HepG2 (cell line): ENCODE data around the gene DHTKD1.

Experiments
- KAT7 ChIP-seq: IDR thresholded peaks from 2 replicates; pipeline ENCODE4 v1.6.1; 2018; ENCODE audit warnings: borderline replicate concordance, missing compliant biosample characterization
- MED1 ChIP-seq: sonication (generic); formaldehyde crosslinking; IDR thresholded peaks from 2 replicates; pipeline ENCODE4 v1.4.0; 2020; ENCODE audit warnings: missing genetic modification reagents
- NAIF1 ChIP-seq: sonication (generic); formaldehyde crosslinking; IDR thresholded peaks from 2 replicates; pipeline ENCODE4 v1.5.0; 2020; ENCODE audit warnings: mild to moderate bottlenecking, missing genetic modification reagents, borderline replicate concordance
- NFRKB ChIP-seq: fragments of 450-650 bp; IDR thresholded peaks from 2 replicates; pipeline ENCODE4 v1.6.1; 2017
- POLR2A ChIP-seq, 2 experiments: IDR thresholded peaks; 2 replicates each; pipeline ENCODE4 v1.6.1; 2011; ENCODE audit warnings: low read depth in 2 of 2, low read length in 2 of 2, mild to moderate bottlenecking in 1 of 2, moderate library complexity in 1 of 2; ENCODE audit not compliant: insufficient read depth in 1 of 2
- RAD21 ChIP-seq: fragments of 450-650 bp; formaldehyde crosslinking; IDR thresholded peaks from 2 replicates; pipeline ENCODE4 v1.5.0; 2020; ENCODE audit warnings: mild to moderate bottlenecking
- TBX3 ChIP-seq: fragments of 450-650 bp; IDR thresholded peaks from 2 replicates; pipeline ENCODE4 v1.6.1; 2017; ENCODE audit warnings: antibody characterized with exemption, mild to moderate bottlenecking, inconsistent platforms, borderline replicate concordance
- ZFP90 ChIP-seq: sonication (generic); formaldehyde crosslinking; IDR thresholded peaks from 2 replicates; pipeline ENCODE4 v1.8.0; 2022; ENCODE audit warnings: missing genetic modification reagents, mild to moderate bottlenecking, inconsistent platforms, borderline replicate concordance
- ZNF274 ChIP-seq: sonication (generic); formaldehyde crosslinking; IDR thresholded peaks from 2 replicates; pipeline ENCODE4 v1.5.1; 2020; ENCODE audit warnings: mild to moderate bottlenecking, missing genetic modification reagents
- TF ChIP-seq, protein P1 (sequence below): sonication (generic); formaldehyde crosslinking; IDR thresholded peaks from 2 replicates; pipeline ENCODE4 v1.5.0; 2020; ENCODE audit warnings: mild to moderate bottlenecking, missing genetic modification reagents, moderate library complexity
- TF ChIP-seq, protein P2 (sequence below): sonication (generic); formaldehyde crosslinking; IDR thresholded peaks from 2 replicates; pipeline ENCODE4 v1.5.1; 2020; ENCODE audit warnings: mild to moderate bottlenecking, missing genetic modification reagents

DNA sequence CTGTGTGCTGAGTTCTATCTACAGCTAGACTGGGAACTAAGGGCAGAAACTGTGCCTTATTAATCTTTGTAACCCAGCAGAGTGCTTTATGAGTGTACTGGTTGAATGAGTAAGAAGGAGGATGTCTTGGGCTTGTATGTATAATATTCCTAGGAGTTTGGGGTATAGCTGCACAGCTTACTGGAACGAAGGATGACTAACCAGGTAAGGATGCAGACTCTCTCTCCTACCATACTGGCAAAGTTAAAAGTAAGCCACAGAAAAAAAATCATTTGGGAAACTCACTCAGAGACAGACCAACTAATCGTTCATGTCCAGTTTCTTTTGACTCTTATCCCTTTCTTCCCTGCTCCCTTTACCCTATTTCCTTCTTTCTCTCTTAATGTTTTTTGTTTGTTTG lies 1.4 kb upstream of the DHTKD1 start:
- TF ChIP-seq POLR2A (IDR thresholded peaks at IDR 0.05; ENCODE audit: insufficient read depth in 1 of 2, low read depth in 2 of 2, low read length in 2 of 2): no peak
- TF ChIP-seq ZFP90 (CRISPR knock-in tag): no peak
- TF ChIP-seq, protein P1, sequence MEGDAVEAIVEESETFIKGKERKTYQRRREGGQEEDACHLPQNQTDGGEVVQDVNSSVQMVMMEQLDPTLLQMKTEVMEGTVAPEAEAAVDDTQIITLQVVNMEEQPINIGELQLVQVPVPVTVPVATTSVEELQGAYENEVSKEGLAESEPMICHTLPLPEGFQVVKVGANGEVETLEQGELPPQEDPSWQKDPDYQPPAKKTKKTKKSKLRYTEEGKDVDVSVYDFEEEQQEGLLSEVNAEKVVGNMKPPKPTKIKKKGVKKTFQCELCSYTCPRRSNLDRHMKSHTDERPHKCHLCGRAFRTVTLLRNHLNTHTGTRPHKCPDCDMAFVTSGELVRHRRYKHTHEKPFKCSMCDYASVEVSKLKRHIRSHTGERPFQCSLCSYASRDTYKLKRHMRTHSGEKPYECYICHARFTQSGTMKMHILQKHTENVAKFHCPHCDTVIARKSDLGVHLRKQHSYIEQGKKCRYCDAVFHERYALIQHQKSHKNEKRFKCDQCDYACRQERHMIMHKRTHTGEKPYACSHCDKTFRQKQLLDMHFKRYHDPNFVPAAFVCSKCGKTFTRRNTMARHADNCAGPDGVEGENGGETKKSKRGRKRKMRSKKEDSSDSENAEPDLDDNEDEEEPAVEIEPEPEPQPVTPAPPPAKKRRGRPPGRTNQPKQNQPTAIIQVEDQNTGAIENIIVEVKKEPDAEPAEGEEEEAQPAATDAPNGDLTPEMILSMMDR (CRISPR knock-in tag): no peak
- TF ChIP-seq RAD21 (CRISPR knock-in tag): no peak
- no peak for TF ChIP-seq TBX3
- no peak for TF ChIP-seq MED1
- TF ChIP-seq, protein P2, sequence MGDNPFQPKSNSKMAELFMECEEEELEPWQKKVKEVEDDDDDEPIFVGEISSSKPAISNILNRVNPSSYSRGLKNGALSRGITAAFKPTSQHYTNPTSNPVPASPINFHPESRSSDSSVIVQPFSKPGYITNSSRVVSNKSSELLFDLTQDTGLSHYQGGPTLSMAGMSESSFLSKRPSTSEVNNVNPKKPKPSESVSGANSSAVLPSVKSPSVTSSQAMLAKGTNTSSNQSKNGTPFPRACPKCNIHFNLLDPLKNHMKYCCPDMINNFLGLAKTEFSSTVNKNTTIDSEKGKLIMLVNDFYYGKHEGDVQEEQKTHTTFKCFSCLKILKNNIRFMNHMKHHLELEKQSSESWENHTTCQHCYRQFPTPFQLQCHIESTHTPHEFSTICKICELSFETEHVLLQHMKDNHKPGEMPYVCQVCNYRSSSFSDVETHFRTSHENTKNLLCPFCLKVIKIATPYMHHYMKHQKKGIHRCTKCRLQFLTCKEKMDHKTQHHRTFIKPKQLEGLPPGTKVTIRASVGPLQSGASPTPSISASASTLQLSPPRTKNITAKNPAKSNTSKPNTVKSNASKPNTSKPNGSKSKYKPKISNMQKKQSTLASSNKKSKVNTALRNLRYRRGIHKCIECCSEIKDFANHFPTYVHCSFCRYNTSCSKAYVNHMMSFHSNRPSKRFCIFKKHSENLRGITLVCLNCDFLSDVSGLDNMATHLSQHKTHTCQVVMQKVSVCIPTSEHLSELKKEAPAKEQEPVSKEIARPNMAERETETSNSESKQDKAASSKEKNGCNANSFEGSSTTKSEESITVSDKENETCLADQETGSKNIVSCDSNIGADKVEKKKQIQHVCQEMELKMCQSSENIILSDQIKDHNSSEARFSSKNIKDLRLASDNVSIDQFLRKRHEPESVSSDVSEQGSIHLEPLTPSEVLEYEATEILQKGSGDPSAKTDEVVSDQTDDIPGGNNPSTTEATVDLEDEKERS (CRISPR knock-in tag): no peak
- no peak for TF ChIP-seq ZNF274 (CRISPR knock-in tag)
- TF ChIP-seq NAIF1 (CRISPR knock-in tag): no peak
- TF ChIP-seq NFRKB: no peak
- no peak for TF ChIP-seq KAT7 (CRISPR knock-in tag)
